Islet precursor cell (in vitro differentiated cells): ENCODE measurements around the gene TEC.

Source experiments
- DNase-seq: peaks from one replicate; pipeline ENCODE4 v3.0.0-alpha.2; 2018

TEC gene

DNA sequence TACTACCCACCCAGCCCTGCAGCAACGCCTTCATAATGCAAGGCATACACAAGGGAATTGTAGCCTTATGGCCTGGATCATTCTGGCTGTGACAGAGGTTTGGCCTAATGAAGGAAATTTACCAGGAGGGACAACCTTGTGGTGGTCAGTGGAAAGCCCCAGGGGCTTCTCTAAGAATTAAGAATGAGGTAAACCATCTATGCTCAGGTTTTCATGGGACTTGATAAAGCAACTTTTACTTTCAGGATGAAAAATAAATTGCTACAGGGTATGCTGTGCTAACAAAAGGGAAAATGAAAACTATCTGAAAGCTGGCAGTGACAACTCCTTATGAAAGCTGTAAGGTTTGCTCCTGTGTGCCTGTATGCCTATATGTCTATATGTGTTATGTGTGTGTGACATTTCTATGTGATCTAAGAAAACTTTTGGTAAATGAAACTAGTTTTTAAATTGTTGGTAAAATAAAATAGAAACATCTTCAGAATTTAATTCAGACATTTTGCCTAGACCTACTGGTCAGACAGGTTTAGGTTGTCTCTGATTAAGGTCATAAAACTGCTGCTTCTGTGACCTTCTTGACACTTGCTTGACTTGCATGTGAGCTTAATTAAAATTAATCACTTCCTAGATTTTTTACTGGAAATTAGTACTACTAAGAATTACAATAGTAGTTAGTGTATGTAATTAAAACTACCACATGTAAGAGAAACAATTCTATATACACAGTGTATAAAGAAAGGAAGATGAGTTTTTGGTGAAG is 115.7 kb downstream of the TEC start:
- DNase-seq = no peak

DNA sequence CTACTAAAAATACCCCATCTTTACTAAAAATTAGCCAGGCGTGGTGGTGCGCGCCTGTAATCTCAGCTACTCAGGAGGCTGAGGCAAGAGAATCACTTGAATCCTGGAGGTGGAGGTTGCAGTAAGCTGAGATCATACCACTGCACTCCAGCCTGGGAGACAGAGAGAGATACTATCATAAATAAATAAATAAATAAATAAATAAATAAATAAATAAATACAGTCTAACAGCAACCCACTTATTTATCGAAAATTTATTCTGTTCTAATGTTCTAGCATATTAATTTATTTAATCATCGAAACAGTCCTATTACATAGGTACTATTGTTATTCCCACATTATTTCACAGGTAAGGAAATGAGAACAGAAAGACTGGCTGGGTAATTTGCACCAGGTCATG is 117.4 kb downstream of the TEC start:
- DNase-seq = no peak

DNA sequence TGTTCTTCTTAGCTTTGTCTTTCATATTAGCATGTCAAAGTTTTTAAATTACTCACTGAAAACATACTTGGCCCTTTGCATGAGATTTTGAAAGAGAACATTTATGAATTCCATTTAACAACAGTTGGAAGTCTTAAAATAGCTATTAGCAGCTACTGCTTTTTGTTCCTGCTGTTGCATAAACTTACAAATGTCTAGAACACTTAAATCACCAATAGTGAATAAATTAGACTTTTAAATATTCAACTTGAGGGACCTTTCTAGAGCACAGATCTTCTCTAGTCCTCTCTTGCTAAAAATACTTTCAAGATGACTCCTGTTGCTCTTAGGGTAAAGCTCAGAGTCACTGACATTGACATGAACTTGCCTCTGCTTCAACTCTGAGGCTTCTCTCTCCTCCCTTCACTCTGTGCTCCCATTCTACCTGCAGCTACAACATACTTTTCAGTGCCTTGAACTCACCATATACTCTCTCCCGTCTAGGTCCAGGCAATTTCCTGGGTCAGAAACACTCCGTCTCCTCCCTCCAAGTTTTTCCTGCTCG is 119.7 kb downstream of the TEC start:
- DNase-seq = no peak

DNA sequence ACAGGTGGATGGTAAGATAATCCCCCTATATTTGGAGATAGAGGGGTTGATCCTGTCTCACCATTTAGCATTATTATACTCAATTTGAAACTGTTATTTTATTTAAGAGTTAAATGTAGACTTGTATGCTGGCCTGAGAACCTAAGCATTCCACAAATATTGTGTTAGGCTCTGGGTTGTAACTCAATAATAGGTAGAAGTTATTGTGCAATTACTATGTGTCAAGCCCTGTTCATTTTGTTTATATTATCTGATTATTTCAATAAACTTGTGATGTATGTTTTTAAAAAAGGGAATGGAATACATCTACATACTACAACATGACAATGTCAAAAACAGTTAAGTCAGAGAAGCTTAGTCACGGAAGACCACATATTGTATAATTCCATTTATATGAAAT is 122.0 kb downstream of the TEC start:
- no peak for DNase-seq

DNA sequence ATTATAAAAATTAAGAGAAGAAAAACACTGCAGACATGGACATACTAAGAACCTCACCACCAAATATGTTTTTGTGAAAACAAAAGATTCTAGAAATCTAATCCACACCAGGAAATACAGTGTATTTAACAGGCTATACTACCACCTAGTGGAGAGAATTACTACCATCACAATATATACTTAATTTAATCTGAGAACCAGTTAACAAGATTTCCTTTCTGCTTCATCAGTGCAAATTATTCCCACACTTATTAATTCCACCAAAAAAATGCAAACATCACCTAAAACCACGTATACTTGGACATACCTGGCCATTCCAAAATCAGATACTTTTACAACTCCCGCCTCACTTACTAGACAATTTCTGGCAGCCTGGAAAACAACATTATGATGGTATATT is 128.6 kb downstream of the TEC start:
- no peak for DNase-seq

DNA sequence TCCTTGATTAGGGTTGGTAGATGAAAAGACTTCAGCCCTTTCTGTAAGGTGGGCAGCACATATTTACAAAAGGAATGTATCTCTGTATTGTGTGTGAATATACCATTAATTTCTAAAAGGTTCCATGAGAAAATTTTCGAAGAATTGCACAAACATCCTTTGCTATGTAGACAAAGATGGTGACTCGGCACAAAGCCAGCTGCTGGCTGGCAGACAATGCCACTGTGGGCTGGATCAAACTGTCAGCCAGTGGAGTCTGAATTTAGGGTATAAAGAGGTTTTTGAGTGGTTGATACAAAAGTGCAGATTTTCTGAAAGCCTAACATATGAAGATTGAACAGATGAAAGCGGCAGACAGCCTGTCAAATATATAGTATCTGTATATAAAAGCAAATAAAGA is 129.9 kb downstream of the TEC start:
- DNase-seq = no peak

DNA sequence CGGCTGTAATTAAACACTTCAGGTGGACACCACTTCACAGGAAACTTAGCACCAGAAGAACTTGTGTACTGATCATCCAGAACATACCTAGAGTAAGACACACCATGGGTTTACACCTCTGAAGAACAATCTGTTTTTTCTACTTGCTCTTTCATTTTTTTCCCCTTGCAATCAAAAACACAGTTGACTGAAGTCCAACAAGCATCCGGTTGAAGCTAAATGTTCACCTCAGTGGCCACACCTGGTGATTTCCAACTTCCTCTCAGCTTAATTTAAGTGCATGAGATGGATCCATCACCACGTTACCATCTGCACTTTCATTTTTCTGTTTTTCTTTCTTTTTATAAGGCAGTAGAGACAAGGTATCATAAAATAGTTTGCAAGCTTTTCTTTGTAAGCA is 130.7 kb downstream of the TEC start:
- no peak for DNase-seq

DNA sequence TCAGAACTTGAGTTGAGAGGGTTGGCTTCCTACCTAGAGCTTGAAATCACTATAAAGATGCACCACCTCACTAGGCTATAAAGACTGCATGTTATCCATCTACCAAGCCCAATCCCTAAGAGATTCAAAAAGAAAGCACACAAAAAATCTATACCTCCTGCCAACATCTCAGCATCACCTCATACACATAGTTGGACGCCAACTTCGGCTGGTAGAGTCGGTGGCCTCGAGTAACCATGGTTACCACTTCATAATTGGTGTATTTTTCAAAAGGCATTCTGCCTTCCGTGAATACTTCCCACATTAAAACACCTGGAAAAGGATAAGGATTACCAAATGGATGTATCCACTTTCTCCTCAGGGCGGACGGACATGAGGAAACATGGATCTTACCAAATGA is 131.1 kb downstream of the TEC start:
- no peak for DNase-seq

DNA sequence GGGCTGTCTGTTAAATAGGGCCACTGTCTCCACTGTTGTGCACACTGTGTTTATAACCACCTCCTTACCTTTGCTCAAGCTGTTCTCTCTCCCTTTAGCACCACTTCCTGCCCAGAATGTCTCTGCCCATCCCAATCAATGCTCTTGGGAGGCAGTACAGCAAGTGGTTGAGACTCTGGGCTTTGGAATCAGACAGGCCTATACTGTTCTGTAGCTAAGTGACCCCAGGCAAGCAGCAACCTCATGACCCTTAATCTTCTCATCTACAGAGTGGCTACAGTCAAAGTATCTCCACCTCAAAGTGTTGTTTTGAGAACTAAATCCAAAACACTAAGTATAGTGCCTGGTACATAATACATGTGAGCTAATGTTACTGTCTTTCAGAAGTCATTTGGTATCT is 131.8 kb downstream of the TEC start:
- no peak for DNase-seq

DNA sequence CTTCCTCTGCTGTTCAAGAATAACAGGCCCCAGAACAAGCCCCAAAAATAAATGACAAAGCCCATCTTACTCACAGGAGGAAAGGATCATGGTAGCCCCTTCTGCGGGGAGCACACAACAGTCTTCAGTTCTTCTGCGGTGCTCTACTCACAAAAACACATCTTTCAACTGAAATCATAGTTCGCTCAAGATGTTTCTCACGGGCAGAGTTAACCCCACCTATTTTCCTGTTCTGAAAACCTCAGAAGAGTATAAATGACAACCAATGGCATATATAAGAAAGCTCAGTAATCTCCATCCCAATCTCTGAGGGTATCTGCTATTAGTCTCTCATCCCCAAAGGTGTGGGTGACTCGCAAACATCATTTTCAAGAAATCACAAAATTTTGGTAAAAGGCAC is 135.6 kb downstream of the TEC start, which contains the start of gene TXK:
Gene TXK (minus strand): TSS at position 170 of the 400 bp plus-strand sequence. CDS start 80 bp downstream, at position 90.
- DNase-seq = no peak

DNA sequence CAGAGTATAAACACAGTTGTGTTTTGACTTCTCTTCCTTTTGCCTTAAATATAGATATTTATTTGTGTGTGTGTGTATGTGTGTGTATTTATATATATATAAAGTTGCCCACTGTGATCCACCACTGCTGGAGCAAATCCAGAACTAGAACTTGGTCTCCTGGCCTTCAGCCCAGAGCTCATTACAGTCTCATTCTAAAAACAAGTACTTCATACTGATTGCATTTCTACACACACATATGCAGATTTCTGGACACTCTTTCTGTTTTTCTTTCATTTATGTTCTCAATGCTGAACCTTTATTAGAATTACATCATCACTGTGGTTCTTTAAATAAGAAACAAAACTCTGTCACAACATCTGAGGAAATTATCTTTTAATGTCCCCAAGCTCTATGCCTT is 136.0 kb downstream of the TEC start:
- DNase-seq = no peak

DNA sequence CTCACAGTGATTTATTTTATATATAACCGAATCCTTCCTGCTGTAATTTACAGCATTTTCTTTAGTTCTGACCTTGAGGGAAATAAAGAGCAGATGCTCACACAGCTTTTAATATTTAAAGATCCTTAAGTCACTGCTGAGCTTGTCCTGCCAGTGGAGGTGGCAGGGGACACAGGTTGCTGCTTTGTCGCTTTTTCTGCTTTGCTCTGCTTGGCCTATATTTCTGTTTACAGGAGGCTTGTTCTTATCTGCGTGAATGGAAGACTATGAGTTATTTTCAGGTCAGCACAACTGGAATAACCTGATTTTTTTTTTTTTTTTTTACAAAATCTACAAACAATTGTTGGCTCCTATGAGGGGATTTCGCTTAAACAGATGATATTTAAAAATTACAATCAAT is 137.9 kb downstream of the TEC start:
- DNase-seq = no peak

DNA sequence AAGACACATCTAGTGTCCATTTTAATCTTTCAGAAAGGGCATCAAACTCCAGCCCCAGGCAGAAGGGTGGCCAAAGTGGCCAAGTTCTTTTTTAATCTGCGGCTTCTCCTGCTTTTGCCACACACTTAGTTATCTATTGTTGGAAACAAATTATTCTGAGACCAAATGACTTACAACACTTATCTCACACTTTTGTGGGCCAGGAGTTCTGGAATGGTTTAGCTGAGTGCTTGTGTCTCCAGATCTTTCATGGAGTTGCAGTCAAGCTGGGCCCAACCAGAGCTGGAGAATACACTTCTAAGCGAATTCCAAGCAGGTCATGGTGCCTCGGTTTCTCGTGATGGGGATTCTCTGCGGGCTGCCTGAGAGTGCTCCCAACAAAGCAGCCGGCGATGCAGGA is 139.5 kb downstream of the TEC start:
- no peak for DNase-seq

DNA sequence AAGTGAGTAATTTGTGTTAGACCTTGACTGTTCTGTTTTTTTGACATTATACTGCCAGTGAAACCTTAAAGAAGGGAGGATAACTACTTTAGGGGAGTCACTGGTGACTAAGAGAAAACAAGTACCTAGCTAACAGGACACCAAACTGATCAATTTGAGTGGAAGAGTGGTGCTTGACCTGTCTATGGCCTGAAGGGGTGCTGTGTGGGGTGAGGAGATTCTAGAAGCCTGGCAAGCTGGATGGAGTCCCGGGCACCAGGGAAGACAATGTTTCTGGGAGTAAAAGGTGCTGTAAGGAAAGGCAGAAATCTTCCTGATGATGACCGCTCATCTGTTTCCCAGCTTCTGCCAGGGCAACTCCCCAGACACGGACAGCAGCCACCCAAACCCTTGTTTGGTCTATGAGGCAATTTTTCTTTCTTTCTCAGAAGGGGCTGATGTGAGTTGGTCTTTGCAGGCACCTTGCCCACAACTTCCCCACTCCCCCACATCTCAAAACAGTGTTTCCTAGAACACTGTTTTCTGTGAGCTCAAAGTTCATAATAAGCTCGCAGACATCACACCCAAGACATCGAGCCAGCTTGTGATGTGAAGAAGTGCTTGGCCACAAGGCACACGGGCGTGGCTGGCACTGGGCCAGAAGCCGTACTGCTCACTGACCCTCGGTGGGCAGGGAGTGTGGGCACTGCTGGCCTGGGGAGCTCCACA is 140.2 kb downstream of the TEC start:
- no peak for DNase-seq

DNA sequence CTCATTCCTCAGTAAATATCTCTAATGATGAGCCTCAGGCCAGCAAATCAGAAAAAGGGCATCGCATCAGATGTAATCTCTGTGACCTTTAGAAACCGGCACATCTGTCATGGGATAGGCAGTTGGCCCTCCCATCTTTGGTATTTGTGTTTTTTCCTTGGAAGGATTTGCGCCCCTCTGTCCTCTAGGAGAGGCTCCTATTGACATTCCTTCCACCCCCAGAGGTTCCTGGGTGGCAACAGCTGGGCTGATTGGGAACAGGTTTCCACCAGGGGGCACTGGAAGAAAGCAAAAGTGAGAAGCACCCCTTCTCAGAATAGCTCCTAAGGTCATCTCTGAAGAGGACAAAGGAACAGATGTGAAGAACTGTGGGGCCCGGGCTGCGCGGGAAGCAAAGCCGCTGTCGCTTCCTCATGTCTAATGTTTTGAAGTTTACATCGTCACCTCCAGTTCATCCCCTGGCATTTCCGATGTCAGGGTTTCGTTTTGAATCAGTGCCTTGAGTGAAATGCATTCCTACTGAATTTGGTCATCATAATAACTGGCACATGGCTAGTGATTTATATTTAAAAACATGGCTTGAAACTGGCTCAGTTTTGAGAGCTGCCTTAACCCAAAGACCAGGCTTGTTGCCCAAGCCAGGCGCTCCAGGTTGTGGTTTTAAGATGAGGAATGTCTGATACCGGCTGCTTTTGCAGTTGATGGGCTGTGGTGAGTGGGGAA is 141.8 kb downstream of the TEC start:
- peak; percentile 94 for DNase-seq

DNA sequence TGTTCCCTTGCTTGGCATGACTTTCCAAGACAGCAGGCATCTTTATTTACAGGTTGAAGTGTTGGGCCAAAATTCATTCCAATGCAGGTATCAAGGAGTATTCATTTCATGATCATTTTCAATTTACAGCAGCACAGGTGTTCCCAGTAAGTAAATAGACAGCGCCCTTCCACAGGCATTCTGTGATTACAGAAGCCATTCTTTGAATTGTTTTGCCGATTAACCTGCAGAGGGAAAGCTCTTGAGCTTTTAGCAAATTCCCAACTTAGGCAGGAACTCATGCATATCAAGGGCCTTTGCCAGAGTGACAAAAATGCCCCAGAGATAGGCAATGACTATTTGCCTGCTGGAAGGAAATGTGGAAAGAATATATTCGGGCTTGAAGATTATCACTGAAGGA is 142.4 kb downstream of the TEC start:
- DNase-seq = no peak

DNA sequence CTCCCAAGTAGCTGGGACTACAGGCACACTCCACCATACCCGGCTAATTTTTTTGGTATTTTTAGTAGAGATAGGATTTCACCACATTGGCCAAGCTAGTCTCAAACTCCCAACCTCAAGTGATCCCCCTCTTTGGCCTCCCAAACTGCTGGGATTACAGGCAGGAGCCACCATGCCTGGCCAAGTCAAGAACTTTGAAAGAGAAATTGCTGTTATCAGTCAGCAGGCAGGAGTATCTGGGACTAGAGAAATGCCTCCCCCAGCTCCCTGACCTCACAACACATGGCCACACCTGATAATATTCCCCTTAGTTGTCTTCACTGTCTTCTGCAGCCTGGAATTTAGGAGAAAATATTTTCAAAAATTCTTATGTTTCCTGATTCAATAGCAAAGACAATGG is 143.0 kb downstream of the TEC start:
- DNase-seq = no peak

DNA sequence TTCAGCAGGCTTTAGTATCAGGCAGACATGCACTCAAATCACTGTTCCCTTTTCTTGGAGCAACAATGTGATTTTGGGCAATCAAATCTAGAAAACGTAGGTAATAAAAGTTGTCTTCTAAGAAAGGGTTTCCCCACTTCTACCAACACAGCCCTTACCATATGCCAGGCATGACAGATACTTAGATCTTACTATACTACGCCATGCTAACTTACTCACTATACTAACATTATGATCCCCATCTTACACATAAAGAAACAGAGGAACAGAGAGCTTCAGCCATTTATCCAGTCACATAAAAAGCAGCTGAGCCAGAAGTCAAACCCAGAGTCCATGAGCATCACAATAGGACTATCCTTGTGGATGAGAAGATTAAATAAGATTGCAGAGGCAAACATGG is 144.8 kb downstream of the TEC start:
- DNase-seq = no peak

DNA sequence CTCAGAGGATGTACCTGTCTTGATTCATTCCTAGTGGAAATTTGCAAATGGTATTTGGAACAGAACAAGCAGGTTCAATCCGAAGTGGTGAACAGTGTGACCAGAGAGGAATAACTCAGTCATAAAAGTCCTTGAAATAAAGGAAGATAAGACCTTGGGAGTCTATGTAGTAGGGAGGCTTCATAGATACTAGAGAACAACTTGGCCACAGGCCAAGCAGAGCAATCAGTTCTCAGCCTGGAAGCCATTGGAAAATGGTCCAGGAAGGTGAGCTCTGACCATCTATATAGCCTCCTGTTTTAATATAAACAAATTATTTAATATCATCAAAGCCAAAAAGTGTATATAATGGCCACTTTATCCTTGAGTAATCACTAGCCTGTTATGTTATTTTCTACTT is 146.9 kb downstream of the TEC start:
- DNase-seq = no peak

DNA sequence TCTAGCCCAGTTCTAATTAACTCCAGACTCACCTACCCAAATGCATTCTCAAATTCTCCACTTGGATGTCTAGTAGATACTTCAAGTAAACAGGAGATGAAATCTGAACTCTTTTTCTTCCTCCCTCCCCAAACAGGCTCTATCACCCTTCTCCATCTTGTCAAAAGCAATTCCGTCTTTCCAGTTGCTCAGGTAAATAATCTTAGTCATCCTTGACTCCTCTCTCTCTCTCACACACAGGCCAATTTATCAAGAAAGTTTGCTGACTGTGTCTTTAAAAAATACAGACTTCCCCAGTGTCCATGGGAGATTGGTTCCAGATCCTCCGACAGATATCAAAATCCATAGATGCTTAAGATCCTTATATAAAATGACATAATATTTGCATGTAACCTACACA is 148.5 kb downstream of the TEC start:
- DNase-seq = no peak

DNA sequence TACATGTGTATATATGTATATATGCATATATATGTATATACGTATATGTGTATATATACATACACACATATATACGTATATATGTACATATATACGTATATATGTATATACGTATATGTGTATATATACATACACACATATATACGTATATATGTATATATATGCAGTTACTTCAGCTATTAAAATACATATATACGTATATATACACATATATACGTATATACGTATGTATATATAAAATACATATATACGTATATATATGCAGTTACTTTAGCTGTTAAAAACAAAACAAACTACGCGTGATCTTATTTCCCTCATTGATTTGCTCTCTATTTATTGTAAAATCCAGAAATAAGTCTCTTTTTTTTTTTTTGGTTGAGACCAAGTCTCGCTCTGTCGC is 149.5 kb downstream of the TEC start:
- no peak for DNase-seq

DNA sequence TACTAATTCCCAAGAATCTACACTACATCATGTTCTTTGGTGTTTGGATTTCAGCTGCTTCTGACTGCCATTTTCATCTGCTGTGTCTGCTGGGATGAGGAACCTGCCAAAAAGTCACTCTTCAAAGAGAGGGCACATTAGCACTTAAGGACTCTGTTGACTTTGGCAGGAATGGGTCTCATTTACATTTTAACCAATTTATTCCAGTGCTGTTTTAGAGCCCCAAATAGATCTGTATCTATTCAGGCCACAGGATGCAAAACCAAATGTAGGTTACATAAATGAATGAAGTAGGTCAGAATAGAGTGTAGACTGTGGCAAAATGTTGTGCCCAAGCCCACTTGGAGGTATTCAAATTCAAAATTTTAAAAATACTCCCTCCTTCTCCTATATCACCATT is 150.0 kb downstream of the TEC start:
- DNase-seq = no peak

DNA sequence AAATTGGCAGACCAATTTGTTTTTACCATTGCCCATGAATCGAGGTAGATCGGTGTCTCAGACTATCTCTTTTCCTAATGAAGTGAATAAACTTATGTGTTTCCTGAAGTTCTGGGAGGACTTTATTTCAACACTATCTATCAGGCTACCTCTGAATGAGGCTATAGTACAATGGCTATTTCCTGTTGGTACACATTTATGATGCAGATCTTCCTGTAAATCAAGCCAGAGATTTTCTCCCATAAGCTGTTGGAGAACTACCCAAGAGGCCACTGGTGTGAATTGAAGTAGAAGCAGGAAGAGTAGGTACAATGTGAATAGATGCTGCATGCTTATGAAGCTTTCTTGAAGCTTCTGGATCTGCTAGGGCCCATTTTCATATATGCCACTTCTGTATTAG is 151.6 kb downstream of the TEC start:
- no peak for DNase-seq

DNA sequence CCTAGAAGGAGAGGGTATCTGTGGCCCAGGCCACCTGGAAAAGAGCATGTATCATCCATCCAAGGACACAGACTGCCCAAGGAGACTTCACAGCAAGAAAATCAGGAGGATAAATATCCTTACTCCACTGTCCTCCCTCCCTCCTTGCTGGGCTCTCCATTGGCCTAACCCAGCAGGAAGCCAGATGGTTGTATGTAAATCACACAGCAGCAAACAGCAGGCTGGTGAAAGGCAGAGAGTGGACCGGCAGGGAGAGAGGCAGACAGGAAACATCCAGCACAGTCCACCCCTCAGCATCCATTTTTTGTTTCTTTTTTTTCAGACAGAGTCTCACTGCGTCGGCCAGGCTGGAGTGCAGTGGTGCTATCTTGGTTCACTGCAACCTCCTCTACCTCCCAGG is 153.1 kb downstream of the TEC start:
- DNase-seq = no peak
